ENCODE measurements around the gene NSUN3.

Gene NSUN3

DNA sequence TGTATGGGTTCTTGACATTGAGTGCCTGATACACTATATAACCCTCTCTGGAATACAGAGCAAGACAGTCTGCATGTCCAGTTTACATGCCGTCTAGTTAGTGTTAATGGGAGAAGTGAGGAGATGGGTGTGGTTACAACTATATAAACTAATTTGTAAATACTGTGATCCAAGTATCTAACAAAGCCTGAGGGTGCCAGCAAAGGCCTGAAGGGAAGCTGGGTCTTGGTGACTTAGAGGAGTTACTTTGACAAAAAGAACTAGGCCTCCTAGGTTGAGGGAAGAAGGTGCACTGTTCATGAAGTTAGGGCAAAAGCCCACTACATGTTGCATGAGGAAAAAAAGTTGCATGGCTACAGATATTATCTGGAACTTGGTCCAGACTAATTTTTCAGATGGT lies 2.3 kb downstream of the NSUN3 start:
- Histone ChIP-seq H2AFZ (ENCODE audit: low read depth, low read length, severe bottlenecking) (no peak overlapping the region), H3K9me2 (replicated peaks; ENCODE audit: insufficient read depth, low read length) (no peaks in the 10 kb centered on the region), H3K36me3 (ENCODE audit: low read length) (peaks cover 18% of the 10 kb centered on the region), H3K4me3 (ENCODE audit: insufficient read depth, low read length, poor library complexity, severe bottlenecking) (peak overlapping the region; percentile 1), H3K9me3 (ENCODE audit: insufficient read depth, low read length) (no peaks in the 10 kb centered on the region), H3K79me2 (ENCODE audit: insufficient read depth, low read length) (peaks cover 53% of the 10 kb centered on the region), H3F3A (ENCODE audit: insufficient read depth) (peaks cover 10% of the 10 kb centered on the region; the same call in 1 of the 2 replicates), H3K4me2 (ENCODE audit: low read depth, low read length, poor library complexity, severe bottlenecking) (peak overlapping the region; percentile 98), H3K9ac (ENCODE audit: low read length) (peak overlapping the region; percentile 11; the same call in 1 of the 2 replicates), H3K27ac (ENCODE audit: low read depth, low read length) (peak overlapping the region; percentile 7; the same call in 1 of the 2 replicates), H3K27me3 (ENCODE audit: low read length) (no peaks in the 10 kb centered on the region), H4K20me1 (ENCODE audit: low read depth, low read length) (no peaks in the 10 kb centered on the region)
- no peak for TF ChIP-seq EZH2phosphoT487 (conservative IDR thresholded peaks at IDR 0.05; ENCODE audit: low read length)
- TF ChIP-seq, protein P1, sequence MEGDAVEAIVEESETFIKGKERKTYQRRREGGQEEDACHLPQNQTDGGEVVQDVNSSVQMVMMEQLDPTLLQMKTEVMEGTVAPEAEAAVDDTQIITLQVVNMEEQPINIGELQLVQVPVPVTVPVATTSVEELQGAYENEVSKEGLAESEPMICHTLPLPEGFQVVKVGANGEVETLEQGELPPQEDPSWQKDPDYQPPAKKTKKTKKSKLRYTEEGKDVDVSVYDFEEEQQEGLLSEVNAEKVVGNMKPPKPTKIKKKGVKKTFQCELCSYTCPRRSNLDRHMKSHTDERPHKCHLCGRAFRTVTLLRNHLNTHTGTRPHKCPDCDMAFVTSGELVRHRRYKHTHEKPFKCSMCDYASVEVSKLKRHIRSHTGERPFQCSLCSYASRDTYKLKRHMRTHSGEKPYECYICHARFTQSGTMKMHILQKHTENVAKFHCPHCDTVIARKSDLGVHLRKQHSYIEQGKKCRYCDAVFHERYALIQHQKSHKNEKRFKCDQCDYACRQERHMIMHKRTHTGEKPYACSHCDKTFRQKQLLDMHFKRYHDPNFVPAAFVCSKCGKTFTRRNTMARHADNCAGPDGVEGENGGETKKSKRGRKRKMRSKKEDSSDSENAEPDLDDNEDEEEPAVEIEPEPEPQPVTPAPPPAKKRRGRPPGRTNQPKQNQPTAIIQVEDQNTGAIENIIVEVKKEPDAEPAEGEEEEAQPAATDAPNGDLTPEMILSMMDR (IDR thresholded peaks at IDR 0.05; ENCODE audit: insufficient read depth, low read length, poor library complexity, severe bottlenecking) = no peak

DNA sequence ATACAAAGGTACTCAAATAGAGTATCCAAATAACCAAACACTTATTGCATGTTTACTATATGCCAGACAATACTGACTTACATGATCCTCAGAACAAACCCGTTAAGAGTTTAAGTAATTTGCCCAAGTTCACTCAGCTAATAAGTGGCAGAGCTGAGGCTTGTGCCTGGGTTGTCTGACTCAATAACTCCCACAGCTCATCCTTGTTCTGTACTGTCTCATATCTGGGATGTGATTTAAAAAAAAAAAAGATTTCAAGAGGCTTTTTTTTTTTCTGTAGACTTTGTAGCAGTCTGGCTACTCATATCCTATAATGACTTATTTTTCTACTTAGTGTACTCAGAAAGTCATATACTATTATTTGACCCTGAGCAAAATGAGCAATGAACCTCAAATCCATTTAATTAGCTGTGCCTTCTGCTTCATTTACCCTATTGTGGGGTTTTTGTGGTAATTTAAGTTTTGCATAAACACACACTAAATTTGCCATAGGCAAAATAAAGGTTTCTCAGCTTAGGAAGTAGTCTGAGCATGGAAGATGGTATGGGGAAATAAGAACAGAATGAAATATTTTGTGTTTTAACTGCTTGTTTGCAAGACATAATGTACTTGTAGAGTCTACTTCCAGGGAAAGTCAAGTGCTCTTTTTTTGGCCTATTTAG lies 3.1 kb downstream of the NSUN3 start:
- Histone ChIP-seq H3K27me3 (ENCODE audit: low read length) (no peaks in the 10 kb centered on the region), H3K27ac (ENCODE audit: low read depth, low read length) (peak overlapping the region; percentile 7; the same call in 1 of the 2 replicates), H2AFZ (ENCODE audit: low read depth, low read length, severe bottlenecking) (no peak overlapping the region), H4K20me1 (ENCODE audit: low read depth, low read length) (no peaks in the 10 kb centered on the region), H3F3A (ENCODE audit: insufficient read depth) (peaks cover 10% of the 10 kb centered on the region; the same call in 1 of the 2 replicates), H3K9me2 (replicated peaks; ENCODE audit: insufficient read depth, low read length) (no peaks in the 10 kb centered on the region), H3K9ac (ENCODE audit: low read length) (0 out of 2 replicates have a peak overlapping the region, but pooled peaks have one; percentile 11), H3K79me2 (ENCODE audit: insufficient read depth, low read length) (peaks cover 58% of the 10 kb centered on the region), H3K4me2 (ENCODE audit: low read depth, low read length, poor library complexity, severe bottlenecking) (peak overlapping the region; percentile 98), H3K36me3 (ENCODE audit: low read length) (peaks cover 18% of the 10 kb centered on the region), H3K9me3 (ENCODE audit: insufficient read depth, low read length) (no peaks in the 10 kb centered on the region), H3K4me3 (ENCODE audit: insufficient read depth, low read length, poor library complexity, severe bottlenecking) (peak overlapping the region; percentile 1)
- no peak for TF ChIP-seq EZH2phosphoT487 (conservative IDR thresholded peaks at IDR 0.05; ENCODE audit: low read length)
- TF ChIP-seq, protein P1 (IDR thresholded peaks at IDR 0.05; ENCODE audit: insufficient read depth, low read length, poor library complexity, severe bottlenecking) = no peak

DNA sequence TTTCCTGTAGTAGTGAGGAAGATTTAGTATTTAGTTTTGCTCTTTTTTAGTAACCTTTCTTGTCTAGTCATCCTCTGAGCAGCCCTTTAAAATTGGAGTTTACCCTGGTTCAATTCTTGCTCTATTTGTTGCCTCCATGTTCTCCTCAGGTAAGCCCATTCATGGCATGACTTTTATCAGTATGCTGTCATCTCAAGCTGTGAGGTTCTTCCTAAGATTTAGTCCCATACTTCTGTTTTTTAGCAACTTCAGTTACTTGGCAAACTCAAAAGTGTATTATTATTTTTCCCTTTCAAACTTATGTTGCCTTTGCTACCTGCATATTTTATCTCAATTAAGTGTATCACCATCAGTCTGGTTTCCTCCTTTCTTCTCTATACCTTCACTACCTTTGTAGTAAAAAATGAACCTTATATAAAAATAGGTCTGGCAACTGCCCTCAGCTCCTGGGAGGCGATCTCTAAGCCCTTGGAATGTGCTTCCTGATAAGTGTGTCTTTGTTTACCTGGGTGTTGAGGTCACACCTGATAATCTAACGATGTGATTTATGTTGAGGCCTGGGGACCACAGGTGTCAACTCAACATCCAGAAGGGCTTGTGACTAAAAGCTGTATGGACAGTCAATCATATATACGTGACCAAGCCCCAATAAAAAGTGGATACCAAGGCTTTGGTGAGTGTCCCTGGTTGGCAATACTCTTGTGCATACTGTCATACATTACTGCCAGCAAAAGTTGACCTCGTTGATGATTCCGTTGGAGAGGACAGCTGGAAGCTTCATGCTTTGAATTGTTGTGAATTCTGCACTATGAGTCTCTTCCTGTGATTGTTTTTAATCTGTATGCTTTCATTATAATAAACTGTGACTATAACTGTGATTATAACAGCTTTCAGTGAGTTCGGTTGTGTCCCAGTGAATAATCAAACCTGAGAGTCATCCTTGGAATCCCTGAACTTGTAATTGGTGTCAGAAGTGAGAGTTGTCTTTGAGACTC lies 3.9 kb downstream of the NSUN3 start:
- no peaks in the 10 kb centered on the region for H3K27me3 ChIP-seq (ENCODE audit: low read length)

More for the DNA sequence above, 3.9 kb downstream of the NSUN3 start:
- no peaks in the 10 kb centered on the region for H3K9me2 ChIP-seq (replicated peaks; ENCODE audit: insufficient read depth, low read length)
- H3K9me3 ChIP-seq (ENCODE audit: insufficient read depth, low read length) = no peaks in the 10 kb centered on the region
- no peak overlapping the region for H2AFZ ChIP-seq (ENCODE audit: low read depth, low read length, severe bottlenecking)
- peaks cover 18% of the 10 kb centered on the region for H3K36me3 ChIP-seq (ENCODE audit: low read length)
- H3F3A ChIP-seq (ENCODE audit: insufficient read depth) = peaks cover 9% of the 10 kb centered on the region; the same call in 1 of the 2 replicates
- H3K27ac ChIP-seq (ENCODE audit: low read depth, low read length) = peak overlapping the region; percentile 7; the same call in 1 of the 2 replicates
- H3K9ac ChIP-seq (ENCODE audit: low read length) = no peak overlapping the region
- peaks cover 62% of the 10 kb centered on the region for H3K79me2 ChIP-seq (ENCODE audit: insufficient read depth, low read length)
- H3K4me3 ChIP-seq (ENCODE audit: insufficient read depth, low read length, poor library complexity, severe bottlenecking) = no peak overlapping the region
- no peak for TF ChIP-seq EZH2phosphoT487 (conservative IDR thresholded peaks at IDR 0.05; ENCODE audit: low read length)
- TF ChIP-seq, protein P1 (IDR thresholded peaks at IDR 0.05; ENCODE audit: insufficient read depth, low read length, poor library complexity, severe bottlenecking) = no peak
- peak overlapping the region; percentile 98 for H3K4me2 ChIP-seq (ENCODE audit: low read depth, low read length, poor library complexity, severe bottlenecking)
- H4K20me1 ChIP-seq (ENCODE audit: low read depth, low read length) = no peaks in the 10 kb centered on the region
